Stimulated activated CD4-positive, alpha-beta T cell treated with anti-CD3 and anti-CD28 coated beads, Interleukin-12 subunit alpha, Interleukin-12 subunit beta, amount 100 ng/mL, for 48 hours (primary cell): Measurements from ENCODE around the gene INTS7.
"Not testable (repeated sequence)": the region's sequence is repeated elsewhere in the genome, so short reads cannot be mapped to it uniquely, and the experiment has no call there.

Source experiments
- DNase-seq, 3 donors: peaks; one replicate each; pipeline ENCODE4 v3.0.0-alpha.2; 2020; ENCODE audit warnings: low read depth in 2 of 3, low spot score in 1 of 3

The INTS7 gene

DNA sequence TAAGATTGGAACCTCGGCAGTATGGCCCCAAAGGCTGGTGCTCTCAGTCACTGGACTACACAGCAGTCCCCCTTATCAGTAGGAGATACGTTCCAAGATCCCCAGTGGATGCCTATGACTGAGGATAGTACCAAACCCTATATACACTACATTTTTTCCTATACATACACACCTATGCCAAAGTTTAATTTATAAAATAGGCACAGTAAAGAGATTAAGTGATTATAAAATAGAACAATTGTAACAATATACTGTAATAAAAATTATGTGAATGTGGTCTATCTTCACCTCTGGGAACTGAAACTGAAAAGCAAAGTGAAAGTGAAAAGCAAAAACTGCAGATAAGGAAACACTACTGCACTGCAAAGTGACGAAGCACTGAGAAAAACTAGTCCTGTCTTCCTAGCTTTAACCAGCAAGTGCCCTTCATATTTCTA is 96.8 kb downstream of the INTS7 start:
- DNase-seq: no peak

GRCh38 chr1:211937422-211937821 is 97.9 kb downstream of the INTS7 start:
- DNase-seq: not testable (repeated sequence)

DNA sequence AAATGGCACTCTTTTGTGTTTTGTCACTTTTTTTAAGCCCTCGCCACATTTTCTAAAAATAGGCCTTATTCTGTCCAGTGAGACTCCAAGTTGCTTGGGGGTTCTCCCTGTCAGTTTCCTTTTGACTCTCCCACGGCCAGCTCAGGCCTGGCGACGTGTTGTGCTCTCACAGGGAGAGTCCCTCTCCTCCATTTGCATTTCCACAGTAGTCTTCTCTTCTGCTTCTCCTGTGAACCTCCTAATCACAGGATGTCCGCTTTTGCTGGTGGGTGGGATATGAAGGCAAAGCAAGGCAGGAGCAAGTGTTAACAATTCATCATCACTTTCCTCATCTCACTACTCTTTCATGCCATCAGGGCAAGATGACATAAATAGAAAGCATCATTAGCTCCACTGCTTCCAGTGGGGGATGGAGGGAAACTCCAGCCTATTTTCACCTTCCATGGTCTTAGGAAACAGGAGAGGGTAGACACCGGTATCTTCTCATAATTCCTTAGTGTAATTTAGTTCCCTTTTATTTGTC is 99.8 kb downstream of the INTS7 start:
- DNase-seq: peak; percentile 57 to 81 (median 72)

- no peak for DNase-seq
These were observed 101.2 kb downstream of the INTS7 start for GRCh38 chr1:211933946-211934714.

GRCh38 chr1:211932933-211933254 is 102.5 kb downstream of the INTS7 start:
- DNase-seq: no peak

DNA sequence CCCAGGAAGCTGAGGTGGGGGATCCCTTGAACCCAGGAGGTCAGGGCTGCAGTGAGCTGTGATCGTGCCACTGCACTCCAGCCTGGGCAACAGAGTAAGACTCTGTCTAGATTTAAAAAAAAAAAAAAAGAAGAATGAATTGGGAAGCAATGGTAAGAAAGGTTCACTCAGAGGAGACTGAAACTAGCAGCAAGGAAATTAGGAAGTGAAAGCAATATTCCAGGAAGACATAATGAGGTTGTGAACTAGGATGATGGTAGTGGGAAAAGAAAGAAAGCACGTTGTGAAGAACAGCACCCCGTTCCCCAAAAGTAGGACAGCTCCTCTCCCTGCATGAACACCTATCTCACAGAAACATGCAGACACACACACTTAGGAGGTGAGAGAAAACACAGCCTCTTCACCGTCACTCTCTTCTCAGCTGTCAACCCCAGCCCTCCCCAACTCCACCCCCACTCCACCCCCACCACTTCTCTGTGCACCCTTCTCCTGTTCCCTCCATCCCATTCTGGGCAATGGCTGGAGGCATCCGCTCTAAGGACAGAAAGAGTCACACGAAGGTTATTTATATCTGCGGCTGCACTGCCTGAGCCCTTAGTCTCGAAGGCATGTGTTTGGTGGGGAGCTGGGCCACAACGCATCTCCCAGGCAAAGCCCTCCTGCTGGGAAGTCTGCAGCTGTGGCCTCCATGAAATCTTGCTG is 103.0 kb downstream of the INTS7 start:
- no peak for DNase-seq

DNA sequence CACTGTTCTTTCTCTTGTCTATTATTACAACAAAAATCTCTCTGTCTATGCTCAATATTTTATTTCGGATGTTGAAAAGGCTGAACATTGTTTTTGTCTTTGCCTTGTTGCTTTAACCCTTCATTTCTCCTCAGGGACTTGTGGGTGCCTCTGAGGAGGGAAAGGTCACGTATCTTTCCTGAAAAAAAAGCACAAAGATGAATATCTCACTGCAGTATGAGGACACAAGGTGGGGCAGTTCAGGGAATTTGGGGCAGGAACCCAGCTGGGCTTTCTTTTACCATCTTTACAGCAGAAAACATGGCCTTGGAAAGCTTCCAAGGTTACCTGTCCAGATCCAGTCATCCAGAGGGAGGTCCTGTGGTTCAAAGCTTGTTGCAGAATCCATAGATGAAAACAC is 105.7 kb downstream of the INTS7 start:
- no peak for DNase-seq

GRCh38 chr1:211928993-211929637 is 106.2 kb downstream of the INTS7 start:
- DNase-seq: no peak

DNA sequence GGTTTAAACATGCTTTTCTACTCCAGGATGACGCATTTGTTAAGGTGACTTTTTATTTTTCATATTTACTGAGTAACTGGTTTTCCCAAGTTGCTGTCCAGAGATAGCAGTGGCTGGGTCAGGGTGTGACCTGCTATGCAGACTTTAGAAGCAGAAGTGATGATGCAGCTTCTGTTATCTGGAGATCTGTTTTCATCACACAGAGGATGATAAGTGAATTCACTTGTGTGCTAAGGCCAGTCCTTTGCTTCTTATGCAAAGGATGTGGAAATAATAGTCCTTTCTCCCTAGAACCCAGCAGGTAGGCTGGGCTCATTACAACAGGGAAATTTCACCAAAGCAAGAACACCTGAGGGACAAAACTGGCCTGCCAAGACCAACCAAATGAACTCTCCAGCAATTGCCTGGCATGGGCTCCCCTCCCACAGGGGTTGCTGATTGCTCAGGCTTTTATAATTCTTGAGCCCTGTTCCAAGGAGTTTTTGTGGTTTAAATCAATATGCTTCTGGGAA is 107.0 kb downstream of the INTS7 start:
- DNase-seq: no peak

GRCh38 chr1:211925016-211925415 is 110.3 kb downstream of the INTS7 start:
- DNase-seq: no peak

DNA sequence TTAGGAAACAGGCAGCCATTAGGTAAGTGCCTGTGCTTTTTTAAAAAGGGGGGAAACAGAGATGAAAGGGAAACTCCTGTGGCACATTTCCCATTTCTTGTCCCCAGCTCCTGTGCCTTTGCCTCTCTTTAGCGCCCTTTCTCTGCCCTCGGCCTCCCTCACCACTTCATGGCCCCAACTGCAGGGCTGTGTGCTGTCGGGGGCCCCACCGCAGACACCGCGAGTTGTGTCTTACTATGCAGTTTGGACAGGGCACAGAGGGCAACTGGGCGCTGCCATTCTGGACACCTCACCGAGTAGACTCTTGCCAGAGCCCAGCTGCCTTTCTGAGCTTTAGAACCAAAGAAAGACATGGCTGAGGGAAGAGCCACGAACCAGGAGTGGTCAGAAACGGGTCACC is 111.1 kb downstream of the INTS7 start:
- no peak for DNase-seq

- DNase-seq: no peak
These were observed 112.3 kb downstream of the INTS7 start for GRCh38 chr1:211923095-211923494.

DNA sequence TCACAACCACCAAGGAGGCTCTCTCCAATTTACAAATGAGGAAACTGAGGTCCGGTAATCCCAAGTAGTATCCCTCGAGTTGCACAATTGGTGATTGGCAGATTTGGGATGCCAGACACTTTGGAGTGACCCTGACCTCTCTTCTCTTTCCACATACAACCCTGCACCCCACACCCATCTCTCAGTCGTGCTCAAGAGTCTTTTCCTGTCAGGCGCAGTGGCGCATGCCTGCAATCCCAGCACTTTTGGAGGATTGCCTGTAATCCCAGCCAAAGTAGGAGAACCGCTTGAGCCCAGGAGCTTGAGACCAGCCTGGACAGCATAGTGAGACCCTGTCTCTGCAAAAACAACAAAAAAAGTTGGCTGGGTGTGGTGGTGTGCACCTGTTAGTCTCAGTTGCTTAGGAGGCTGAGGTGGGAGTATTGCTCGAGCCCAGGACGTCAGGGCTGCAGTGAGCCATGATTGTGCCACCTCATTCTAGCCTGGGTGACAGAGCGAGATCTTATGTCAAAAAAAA is 113.7 kb downstream of the INTS7 start:
- no peak for DNase-seq

DNA sequence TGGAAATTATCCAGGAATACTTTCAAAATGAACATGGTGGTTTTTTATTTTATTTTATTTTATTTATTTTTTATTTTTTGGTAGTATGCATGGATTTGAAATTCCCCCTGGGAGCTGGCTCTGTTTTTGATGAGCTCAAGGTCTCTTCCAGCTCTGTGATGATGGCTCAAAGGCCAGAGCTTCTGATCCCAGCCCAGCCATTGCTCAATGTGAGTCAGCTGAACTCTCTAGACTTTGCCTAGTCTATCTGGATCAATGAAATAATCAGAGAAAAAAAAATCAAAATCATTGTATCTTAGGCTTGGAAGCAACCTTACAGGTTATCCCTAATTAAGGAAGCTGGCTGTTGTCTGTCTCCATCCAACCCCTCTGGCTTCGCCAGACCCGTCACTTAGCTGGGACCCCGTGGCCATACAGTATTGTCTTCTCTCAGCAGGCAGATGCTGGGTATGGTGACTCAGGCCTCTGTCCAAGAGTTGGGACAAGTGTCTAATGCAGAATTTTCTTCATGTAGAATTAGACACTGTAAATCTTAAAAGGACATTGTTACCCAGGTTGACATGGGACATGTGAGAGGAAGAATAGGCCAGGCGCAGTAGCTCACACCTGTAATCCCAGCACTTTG is 114.6 kb downstream of the INTS7 start:
- DNase-seq: no peak

GRCh38 chr1:211920141-211920572 is 115.2 kb downstream of the INTS7 start:
- no peak for DNase-seq

DNA sequence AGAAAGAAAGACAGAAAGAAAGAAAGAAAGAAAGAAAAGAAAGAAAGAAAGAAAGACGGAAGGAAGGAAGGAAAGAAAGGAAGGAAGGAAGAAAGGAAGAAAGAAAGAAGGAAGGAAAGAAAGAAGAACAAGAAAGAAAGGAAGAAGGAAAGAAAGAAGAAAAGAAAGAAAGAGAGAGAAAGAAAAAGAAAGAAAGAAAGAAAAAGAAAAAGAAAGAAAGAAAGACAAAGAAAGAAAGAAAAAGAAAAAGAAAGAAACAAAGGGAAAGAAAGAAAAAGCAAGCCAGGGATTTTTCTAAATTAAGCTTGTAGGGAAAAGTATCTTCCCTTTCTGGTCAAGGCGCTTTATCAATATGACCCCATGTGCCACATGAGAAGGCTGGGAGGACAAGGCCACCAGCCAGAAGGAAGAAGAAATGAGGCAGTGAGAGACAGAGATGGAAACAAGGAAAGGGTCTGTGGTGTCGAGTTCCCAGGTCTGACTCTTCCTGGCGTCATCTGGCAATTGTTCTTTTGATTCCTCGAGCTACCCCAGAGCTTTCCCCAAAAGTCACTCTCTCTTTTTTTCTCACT is 116.4 kb downstream of the INTS7 start:
- DNase-seq: no peak

DNA sequence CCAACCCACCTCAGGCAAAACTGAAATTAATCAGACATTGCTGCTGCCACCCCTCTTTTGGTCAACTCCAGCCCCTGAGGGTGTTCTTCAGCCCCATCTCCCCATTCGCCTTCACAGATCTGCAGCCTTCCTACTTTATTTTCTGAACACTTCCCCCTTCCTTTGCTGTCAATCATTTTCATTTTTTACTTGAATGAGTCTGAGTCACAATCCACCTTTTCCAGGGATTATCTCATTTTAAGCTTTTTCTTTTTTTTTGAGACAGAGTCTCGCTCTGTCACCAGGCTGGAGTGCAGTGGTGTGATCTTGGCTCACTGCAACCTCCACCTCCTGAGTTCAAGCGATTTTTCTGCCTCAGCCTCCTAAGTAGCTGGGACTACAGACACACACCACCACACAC is 118.9 kb downstream of the INTS7 start:
- DNase-seq: not testable (repeated sequence)

GRCh38 chr1:211915924-211916323 is 119.4 kb downstream of the INTS7 start:
- DNase-seq: no peak

DNA sequence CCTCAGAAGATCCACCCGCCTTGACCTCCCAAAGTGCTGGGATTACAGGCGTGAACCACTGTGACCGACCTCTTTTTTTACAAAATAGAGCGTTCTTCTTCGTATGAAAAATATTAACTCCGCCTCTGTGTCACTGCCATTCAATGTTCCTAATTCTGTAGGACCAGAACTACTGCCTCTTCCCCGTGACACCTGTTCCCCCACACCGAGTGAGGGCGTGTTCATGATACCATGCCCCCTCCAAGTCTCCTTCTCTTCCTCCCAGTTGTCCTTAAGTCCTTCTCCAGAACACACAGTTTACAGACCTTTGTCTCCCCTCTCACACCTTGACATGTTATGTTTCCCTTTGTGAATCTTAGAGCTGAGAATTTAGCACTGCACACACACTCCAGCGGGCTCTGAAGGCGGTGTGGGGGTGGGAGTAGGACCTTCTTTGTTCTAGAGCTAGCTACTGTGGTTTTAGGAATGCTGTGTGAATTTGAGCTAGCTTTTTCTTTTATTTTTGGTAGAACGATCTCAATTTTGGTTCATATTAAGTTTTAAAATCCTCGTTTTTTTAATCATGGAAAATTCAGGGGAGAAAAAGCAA is 122.4 kb downstream of the INTS7 start:
- no peak for DNase-seq

DNA sequence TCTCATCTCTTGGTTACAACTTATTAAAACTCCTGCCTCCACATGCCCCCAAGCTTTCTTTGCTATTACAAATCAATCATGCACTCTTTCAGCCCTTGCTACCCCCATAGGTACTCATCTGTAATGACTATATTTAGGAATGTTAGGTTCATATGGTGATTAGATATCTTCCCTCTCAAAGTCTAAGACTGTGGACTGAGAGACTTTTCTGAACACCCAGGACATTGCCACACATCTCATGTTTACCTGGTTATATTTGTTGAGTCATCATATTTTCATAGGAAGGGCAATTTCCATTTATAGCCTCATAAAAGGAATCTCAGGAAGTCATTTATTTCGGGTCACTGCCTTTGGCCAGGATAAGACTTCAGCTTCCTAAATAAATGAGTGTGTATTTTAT is 123.3 kb downstream of the INTS7 start:
- DNase-seq: no peak
